HEK293 (cell line): Measurements from ENCODE around the gene FPGS.
A peak's percentile ranks its signal among the peaks of the same experiment; 100 is the strongest.
"Not testable (repeated sequence)": the region's sequence is repeated elsewhere in the genome, so short reads cannot be mapped to it uniquely, and the experiment has no call there.

Experiments used
- CTCF ChIA-PET: fragments of 350-600 bp; formaldehyde crosslinking; extraction: SDS; loops from one replicate; lab custom pipeline; 2021; ENCODE audit warnings: antibody characterized with exemption; lab: Yijun Ruan, JAX
- POLR2A ChIA-PET: fragments of 300-600 bp; formaldehyde crosslinking; extraction: SDS; loops from one replicate; lab custom pipeline; 2020; ENCODE audit warnings: antibody characterized with exemption, inconsistent platforms; lab: Yijun Ruan, JAX
- H3K27ac ChIP-seq: fragments of 200-500 bp; sonication (Bioruptor generic); 2 replicates; pipeline ENCODE4 v1.5.1; 2014; ENCODE audit warnings: low read depth, low read length, control low read depth, inconsistent platforms; ENCODE audit errors: extremely low read depth
- H3K36me3 ChIP-seq, 2 experiments: fragments of 200-500 bp in 1 of 2; sonication (Bioruptor generic) in 1 of 2; 1 replicate in 1 of 2; 2 replicates in 1 of 2; pipeline ENCODE4 v1.5.1; 2014 to 2017; ENCODE audit warnings: inconsistent platforms in 2 of 2, low read length in 2 of 2; ENCODE audit not compliant: control insufficient read depth in 2 of 2, insufficient read depth in 1 of 2
- H3K4me1 ChIP-seq: fragments of 200-500 bp; sonication (Bioruptor generic); 2 replicates; pipeline ENCODE4 v1.5.1; 2014; ENCODE audit warnings: mild to moderate bottlenecking, low read length, inconsistent platforms; ENCODE audit not compliant: control insufficient read depth, insufficient read depth
- H3K4me3 ChIP-seq: 2 replicates; pipeline ENCODE4 v1.5.1; 2011; ENCODE audit warnings: low read depth, mild to moderate bottlenecking, control low read depth, low read length, moderate library complexity
- H3K9me3 ChIP-seq: fragments of 200-500 bp; sonication (Bioruptor generic); 2 replicates; pipeline ENCODE4 v1.5.1; 2014; ENCODE audit warnings: low read depth, low read length, inconsistent platforms; ENCODE audit not compliant: control insufficient read depth, insufficient read depth
- ATF2 ChIP-seq: fragments of 450-650 bp; formaldehyde crosslinking; IDR thresholded peaks from 2 replicates; pipeline ENCODE4 v1.5.1; 2016; ENCODE audit warnings: missing biosample characterization, missing genetic modification characterization, low read depth
- KLF1 ChIP-seq: fragments of 450-650 bp; formaldehyde crosslinking; IDR thresholded peaks from 2 replicates; pipeline ENCODE4 v1.5.1; 2016; ENCODE audit warnings: missing biosample characterization, missing genetic modification characterization
- MYNN ChIP-seq: fragments of 450-650 bp; formaldehyde crosslinking; IDR thresholded peaks from 2 replicates; pipeline ENCODE4 v1.5.1; 2016; ENCODE audit warnings: missing biosample characterization, missing genetic modification characterization, borderline replicate concordance
- PRDM4 ChIP-seq: fragments of 450-650 bp; formaldehyde crosslinking; IDR thresholded peaks from 2 replicates; pipeline ENCODE4 v1.5.1; 2017; ENCODE audit warnings: missing biosample characterization, missing genetic modification characterization
- SP7 ChIP-seq: fragments of 450-650 bp; formaldehyde crosslinking; IDR thresholded peaks from 2 replicates; pipeline ENCODE4 v1.5.1; 2016; ENCODE audit warnings: missing biosample characterization, missing genetic modification characterization
- YY2 ChIP-seq: fragments of 450-650 bp; formaldehyde crosslinking; IDR thresholded peaks from 2 replicates; pipeline ENCODE4 v1.5.1; 2016; ENCODE audit warnings: missing biosample characterization, missing genetic modification characterization
- ZFHX2 ChIP-seq: fragments of 450-650 bp; formaldehyde crosslinking; conservative IDR thresholded peaks from 2 replicates; pipeline ENCODE4 v1.5.1; 2016; ENCODE audit warnings: missing biosample characterization, missing genetic modification characterization
- ZNF174 ChIP-seq: fragments of 450-650 bp; formaldehyde crosslinking; IDR thresholded peaks from 2 replicates; pipeline ENCODE4 v1.5.0; 2017; ENCODE audit warnings: missing biosample characterization, mild to moderate bottlenecking, missing genetic modification characterization
- ZNF214 ChIP-seq: fragments of 450-650 bp; formaldehyde crosslinking; IDR thresholded peaks from 2 replicates; pipeline ENCODE4 v1.5.1; 2017; ENCODE audit warnings: missing biosample characterization, mild to moderate bottlenecking, missing genetic modification characterization, borderline replicate concordance
- ZNF248 ChIP-seq: fragments of 450-650 bp; formaldehyde crosslinking; IDR thresholded peaks from 2 replicates; pipeline ENCODE4 v1.5.1; 2017; ENCODE audit warnings: missing biosample characterization, missing genetic modification characterization
- ZNF274 ChIP-seq, 2 experiments: fragments of 200-500 bp in 1 of 2; fragments of 450-650 bp in 1 of 2; sonication (Bioruptor generic) in 1 of 2; formaldehyde crosslinking in 1 of 2; IDR thresholded peaks; 2 replicates each; pipeline versions ENCODE4 v1.5.1 to v1.6.1; 2014 to 2016; ENCODE audit warnings: borderline replicate concordance in 1 of 2, inconsistent platforms in 1 of 2, low read length in 1 of 2, missing biosample characterization in 1 of 2, missing genetic modification characterization in 1 of 2
- ZNF335 ChIP-seq: fragments of 450-650 bp; formaldehyde crosslinking; conservative IDR thresholded peaks from 2 replicates; pipeline ENCODE4 v1.5.1; 2016; ENCODE audit warnings: missing biosample characterization, missing genetic modification characterization
- ZNF585B ChIP-seq: fragments of 450-650 bp; formaldehyde crosslinking; IDR thresholded peaks from 2 replicates; pipeline ENCODE4 v1.5.1; 2016; ENCODE audit warnings: missing biosample characterization, missing genetic modification characterization
- ZNF596 ChIP-seq: fragments of 450-650 bp; IDR thresholded peaks from 2 replicates; pipeline ENCODE4 v1.5.0; 2018; ENCODE audit warnings: missing biosample characterization, mild to moderate bottlenecking, missing genetic modification characterization, moderate library complexity
- ZNF658 ChIP-seq: fragments of 450-650 bp; formaldehyde crosslinking; IDR thresholded peaks from 2 replicates; pipeline ENCODE4; 2016; ENCODE audit warnings: missing biosample characterization, missing genetic modification characterization
- ZNF660 ChIP-seq: fragments of 450-650 bp; IDR thresholded peaks from 2 replicates; pipeline ENCODE4 v1.5.1; 2018; ENCODE audit warnings: missing biosample characterization, mild to moderate bottlenecking, missing genetic modification characterization
- ZNF692 ChIP-seq: fragments of 450-650 bp; formaldehyde crosslinking; IDR thresholded peaks from 2 replicates; pipeline ENCODE4 v1.5.1; 2016; ENCODE audit warnings: missing biosample characterization, missing genetic modification characterization
- ZNF777 ChIP-seq: fragments of 450-650 bp; formaldehyde crosslinking; IDR thresholded peaks from 2 replicates; pipeline ENCODE4 v1.5.1; 2017; ENCODE audit warnings: missing biosample characterization, missing genetic modification characterization, borderline replicate concordance
- TF ChIP-seq, protein P1 (sequence below): fragments of 450-650 bp; formaldehyde crosslinking; IDR thresholded peaks from 2 replicates; pipeline ENCODE4 v1.5.1; 2017; ENCODE audit warnings: missing biosample characterization, missing genetic modification characterization

FPGS gene

GRCh38 chr9:127833555-127833954, 30.9 kb downstream of the FPGS start:
- POLR2A ChIA-PET: interaction anchor here (0.6 kb wide), 1 partner anchor 239 kb away, joined by 4 read pairs; no protein-coding TSS in a partner anchor
- CTCF ChIA-PET: interaction anchor here (0.7 kb wide), 1 partner anchor 12 kb away, joined by 4 read pairs; no protein-coding TSS in a partner anchor
- H3K4me1 ChIP-seq: no peaks in the 10 kb centered on the region
- no peak overlapping the region for H3K4me3 ChIP-seq
- no peak for TF ChIP-seq PRDM4 (tag by site-specific recombination)
- no peak for TF ChIP-seq ZNF248 (tag by site-specific recombination)
- TF ChIP-seq ZNF660 (tag by site-specific recombination): no peak
- TF ChIP-seq ATF2 (tag by site-specific recombination): no peak
- TF ChIP-seq SP7: no peak
- TF ChIP-seq KLF1 (tag by site-specific recombination): no peak
- no peak for TF ChIP-seq ZNF585B (tag by site-specific recombination)
- H3K9me3 ChIP-seq: no peaks in the 10 kb centered on the region
- no peak overlapping the region for H3K27ac ChIP-seq
- no peaks in the 10 kb centered on the region for H3K36me3 ChIP-seq

DNA sequence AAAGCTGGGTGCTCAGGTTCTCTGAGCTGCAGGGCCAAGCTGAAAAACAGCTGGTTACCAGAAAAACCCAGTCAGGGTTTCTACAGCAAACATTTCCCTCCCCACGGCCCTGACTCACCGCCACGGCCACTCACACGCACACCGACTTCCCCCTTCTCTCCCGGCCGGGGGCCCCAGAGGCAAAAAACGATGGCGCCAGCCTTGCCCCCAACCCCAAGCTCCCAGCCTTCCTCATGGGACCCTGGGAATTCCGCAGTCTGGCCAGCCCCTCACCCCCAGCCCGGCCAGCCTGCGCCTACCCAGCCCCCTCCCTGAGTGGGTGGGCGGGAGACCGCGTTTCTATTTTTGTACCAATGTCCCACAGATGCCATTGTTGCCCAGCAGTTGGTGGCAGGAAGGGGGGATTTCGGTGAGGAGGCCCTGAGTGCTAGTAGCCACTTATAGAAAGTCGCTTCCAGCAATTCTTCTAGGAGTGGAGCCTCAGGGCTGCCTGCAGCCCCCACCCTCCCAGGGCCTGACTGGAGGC, 33.4 kb downstream of the FPGS start:
- no peaks in the 10 kb centered on the region for H3K4me1 ChIP-seq
- no peak for TF ChIP-seq ZNF274 (IDR thresholded peaks at IDR 0.05; ENCODE audit: low read length)
- no peak for TF ChIP-seq ZNF274 (tag by site-specific recombination; IDR thresholded peaks at IDR 0.05; ENCODE audit: borderline replicate concordance)
- TF ChIP-seq ZFHX2: 0 out of 2 replicates have a peak, but pooled peaks have one; percentile 19
- H3K36me3 ChIP-seq: no peaks in the 10 kb centered on the region
- H3K9me3 ChIP-seq: no peaks in the 10 kb centered on the region
- H3K27ac ChIP-seq: no peak overlapping the region
- ChIA-PET CTCF (interaction anchor here (0.6 to 1.9 kb wide), 4 partner anchors 10 to 34 kb away, joined by 3 to 7 read pairs (median 4); no protein-coding TSS in a partner anchor), POLR2A (no interaction called here)
- no peak overlapping the region for H3K4me3 ChIP-seq

- POLR2A ChIA-PET, H3K4me3 ChIP-seq, H3K36me3 ChIP-seq, H3K4me1 ChIP-seq, H3K27ac ChIP-seq, H3K9me3 ChIP-seq: not testable (repeated sequence)
- CTCF ChIA-PET: interaction anchor here (1.9 kb wide), 2 partner anchors 10 to 12 kb away, joined by 5 to 7 read pairs; no protein-coding TSS in a partner anchor
Observed at GRCh38 chr9:127836561-127836960, 33.9 kb downstream of the FPGS start.

GRCh38 chr9:127837346-127837745, 34.7 kb downstream of the FPGS start:
- TF ChIP-seq, protein P1, sequence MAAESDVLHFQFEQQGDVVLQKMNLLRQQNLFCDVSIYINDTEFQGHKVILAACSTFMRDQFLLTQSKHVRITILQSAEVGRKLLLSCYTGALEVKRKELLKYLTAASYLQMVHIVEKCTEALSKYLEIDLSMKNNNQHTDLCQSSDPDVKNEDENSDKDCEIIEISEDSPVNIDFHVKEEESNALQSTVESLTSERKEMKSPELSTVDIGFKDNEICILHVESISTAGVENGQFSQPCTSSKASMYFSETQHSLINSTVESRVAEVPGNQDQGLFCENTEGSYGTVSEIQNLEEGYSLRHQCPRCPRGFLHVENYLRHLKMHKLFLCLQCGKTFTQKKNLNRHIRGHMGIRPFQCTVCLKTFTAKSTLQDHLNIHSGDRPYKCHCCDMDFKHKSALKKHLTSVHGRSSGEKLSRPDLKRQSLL (tag by site-specific recombination): no peak
- TF ChIP-seq ZNF174 (tag by site-specific recombination) (no peak), ZNF692 (tag by site-specific recombination) (no peak), ZNF658 (tag by site-specific recombination) (no peak), MYNN (tag by site-specific recombination) (no peak), ZNF596 (tag by site-specific recombination) (no peak), ZNF777 (tag by site-specific recombination) (no peak), ZNF214 (tag by site-specific recombination) (no peak), YY2 (no peak), ZNF335 (tag by site-specific recombination) (no peak)
- H3K27ac ChIP-seq: no peak overlapping the region
- no peaks in the 10 kb centered on the region for H3K9me3 ChIP-seq
- ChIA-PET CTCF (interaction anchor here (0.6 to 1.9 kb wide), 3 partner anchors 11 to 72 kb away, joined by 3 to 7 read pairs (median 5); no protein-coding TSS in a partner anchor), POLR2A (no interaction called here)
- H3K4me1 ChIP-seq: no peaks in the 10 kb centered on the region
- H3K4me3 ChIP-seq: no peak overlapping the region
- no peaks in the 10 kb centered on the region for H3K36me3 ChIP-seq
